Cardiac muscle cell (in vitro differentiated cells and primary cell): Measurements from ENCODE around the gene DUSP22. TPM values are rescaled to one million over a fixed set of nuclear protein-coding genes. Genes with fewer than 3 reads are reported as not detected.

Experiments used
- DNase-seq, 2 donors: peaks; one replicate each; pipeline versions ENCODE4 v3.0.0 to v3.0.0-alpha.2; 2010 to 2017; ENCODE audit warnings: low read depth in 1 of 2, low spot score in 1 of 2
- H3K27ac ChIP-seq: fragments of 200-600 bp; sonication (generic); 2 replicates; pipeline ENCODE4 v1.5.1; 2016
- H3K27me3 ChIP-seq: fragments of 200-600 bp; sonication (generic); 2 replicates; pipeline ENCODE4 v1.6.0; 2016; ENCODE audit warnings: control low read depth
- H3K36me3 ChIP-seq: fragments of 200-600 bp; sonication (generic); 2 replicates; pipeline ENCODE4 v1.5.1; 2016; ENCODE audit warnings: control low read depth
- H3K4me1 ChIP-seq: fragments of 200-600 bp; sonication (generic); 2 replicates; pipeline ENCODE4 v1.8.1; 2017; ENCODE audit warnings: low read depth, mild to moderate bottlenecking, mixed run types
- H3K4me3 ChIP-seq: fragments of 200-600 bp; sonication (generic); 2 replicates; pipeline ENCODE4 v1.5.1; 2016; ENCODE audit warnings: mild to moderate bottlenecking
- H3K9me3 ChIP-seq: fragments of 200-600 bp; sonication (generic); 2 replicates; pipeline ENCODE4 v1.5.1; 2017; ENCODE audit warnings: low read depth, mild to moderate bottlenecking, control low read depth
- CTCF ChIP-seq: IDR thresholded peaks from 2 replicates; pipeline ENCODE4 v1.5.1; 2012; ENCODE audit warnings: low read depth, mild to moderate bottlenecking, low read length
- polyA plus RNA-seq: library from polyadenylated mRNA; unstranded; fragments of >200 nt; fragmentation: Nextera tagmentation; extraction: Ambion mirVana; gene quantifications from 2 replicates; pipeline ENCODE4 v1.2.1, GENCODE V29; 2016
- total RNA-seq: library from RNA; depleted of rRNA; stranded (reverse); fragments of >200 nt; gene quantifications from 2 replicates; pipeline ENCODE4 v1.2.3, GENCODE V29; 2016

Gene DUSP22
- total and polyA plus RNA-seq, 2 experiments from 2014 or later, result 50.7 to 89.3 TPM

- peaks cover 8% of the 10 kb centered on the region for H3K9me3 ChIP-seq
- no peaks in the 10 kb centered on the region for H3K27me3 ChIP-seq
- peaks cover 12% of the 10 kb centered on the region for H3K4me1 ChIP-seq
- DNase-seq, result no peak
- no peak overlapping the region for H3K27ac ChIP-seq
- H3K4me3 ChIP-seq, result no peak overlapping the region
- H3K36me3 ChIP-seq, result no peaks in the 10 kb centered on the region
- no peak for TF ChIP-seq CTCF
These were observed 14.4 kb downstream of the DUSP22 start for GRCh38 chr6:306641-307061.

- TF ChIP-seq CTCF, result no peak
- H3K27me3 ChIP-seq, result no peaks in the 10 kb centered on the region
- DNase-seq, result no peak
- no peaks in the 10 kb centered on the region for H3K36me3 ChIP-seq
- H3K27ac ChIP-seq, result no peak overlapping the region
- H3K4me1 ChIP-seq, result peaks cover 12% of the 10 kb centered on the region
- peaks cover 8% of the 10 kb centered on the region for H3K9me3 ChIP-seq
- no peak overlapping the region for H3K4me3 ChIP-seq
These were observed 15.0 kb downstream of the DUSP22 start for GRCh38 chr6:307065-307814.

- Histone ChIP-seq H3K4me1 (peaks cover 12% of the 10 kb centered on the region), H3K27me3 (no peaks in the 10 kb centered on the region), H3K27ac (no peak overlapping the region), H3K9me3 (peaks cover 4% of the 10 kb centered on the region), H3K36me3 (no peaks in the 10 kb centered on the region), H3K4me3 (no peak overlapping the region)
- TF ChIP-seq CTCF, result no peak
- no peak for DNase-seq
These were observed 15.6 kb downstream of the DUSP22 start for GRCh38 chr6:307874-308273.

- TF ChIP-seq CTCF, result no peak
These were observed 16.0 kb downstream of the DUSP22 start for GRCh38 chr6:308307-308706.

GRCh38 chr6:308768-309167 is 16.5 kb downstream of the DUSP22 start:
- DNase-seq, result no peak
- Histone ChIP-seq H3K4me3 (no peak overlapping the region), H3K36me3 (no peaks in the 10 kb centered on the region), H3K27ac (no peak overlapping the region), H3K27me3 (no peaks in the 10 kb centered on the region), H3K9me3 (peaks cover 4% of the 10 kb centered on the region), H3K4me1 (peaks cover 12% of the 10 kb centered on the region)
- TF ChIP-seq CTCF, result no peak

More at GRCh38 chr6:308307-308706, 16.0 kb downstream of the DUSP22 start:
- peaks cover 12% of the 10 kb centered on the region for H3K4me1 ChIP-seq
- no peaks in the 10 kb centered on the region for H3K36me3 ChIP-seq
- peaks cover 4% of the 10 kb centered on the region for H3K9me3 ChIP-seq
- no peak overlapping the region for H3K4me3 ChIP-seq
- DNase-seq, result no peak
- no peak overlapping the region for H3K27ac ChIP-seq
- no peaks in the 10 kb centered on the region for H3K27me3 ChIP-seq
